GM13976 (cell line): ENCODE data around the gene LCN6.

Source experiments
- DNase-seq: peaks from one replicate; pipeline ENCODE4 v3.0.0; 2012; ENCODE audit warnings: low spot score
- CTCF ChIP-seq: IDR thresholded peaks from 2 replicates; pipeline ENCODE4 v1.5.1; 2012; ENCODE audit warnings: borderline replicate concordance, mild to moderate bottlenecking; ENCODE audit not compliant: insufficient read depth; ENCODE audit errors: extremely low read depth, missing control alignments, control extremely low read depth
- in situ Hi-C: fragments of 300-500 bp; cut with MboI; formaldehyde crosslinking; loops from one replicate; pipeline ENCODE4 v1.12.0; 2022; ENCODE audit warnings: low sequenced_read_pairs, mixed read lengths, inconsistent platforms; ENCODE audit not compliant: unreplicated experiment

The LCN6 gene

DNA sequence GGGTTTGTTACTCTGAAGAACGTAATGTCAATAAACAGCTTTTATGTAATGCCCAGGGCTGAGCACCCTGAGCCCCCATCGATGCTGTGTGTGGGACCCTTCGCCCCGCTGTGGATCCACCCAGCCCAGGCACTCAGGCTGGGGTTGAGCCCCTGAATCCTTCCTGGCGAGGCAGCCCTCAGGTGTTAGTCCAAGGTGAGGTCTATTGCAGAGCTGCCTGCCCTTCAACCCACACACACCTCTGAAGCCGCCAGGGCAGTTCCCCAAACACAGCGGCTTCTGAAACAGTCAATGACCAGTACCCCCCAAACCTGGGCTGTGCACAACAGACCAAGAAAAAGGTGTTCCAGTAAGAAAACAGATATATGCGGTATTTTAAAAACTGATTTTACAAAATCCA, 24.3 kb downstream of the LCN6 start:
- no peak for TF ChIP-seq CTCF
- no peak for DNase-seq
- in situ Hi-C loops, result no loop called here

DNA sequence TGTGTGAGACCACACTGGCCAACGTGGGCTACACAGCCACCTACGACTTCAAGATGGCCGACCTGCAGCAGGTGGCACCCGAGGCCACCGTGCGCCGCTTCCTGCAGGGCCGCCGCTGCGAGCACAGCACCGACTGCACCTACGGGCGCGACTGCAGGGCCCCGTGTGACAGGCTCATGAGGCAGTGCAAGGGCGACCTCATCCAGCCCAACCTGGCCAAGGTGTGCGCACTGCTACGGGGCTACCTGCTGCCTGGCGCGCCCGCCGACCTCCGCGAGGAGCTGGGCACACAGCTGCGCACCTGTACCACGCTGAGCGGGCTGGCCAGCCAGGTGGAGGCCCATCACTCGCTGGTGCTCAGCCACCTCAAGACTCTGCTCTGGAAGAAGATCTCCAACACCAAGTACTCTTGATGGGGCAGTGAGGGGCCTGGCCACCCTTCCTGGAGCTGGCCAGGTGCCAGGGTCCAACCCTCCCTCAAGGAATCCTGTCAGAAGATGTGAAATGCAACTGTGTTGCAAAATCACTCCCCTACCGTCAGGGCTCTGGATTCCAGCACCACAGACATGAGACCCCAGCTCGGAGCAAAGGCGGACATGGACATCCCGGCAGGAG, 24.9 kb downstream of the LCN6 start:
- in situ Hi-C loops, result no loop called here
- no peak for TF ChIP-seq CTCF
- DNase-seq, result no peak

- no peak for DNase-seq
- in situ Hi-C loops, result no loop called here
- TF ChIP-seq CTCF, result no peak
These were observed 25.4 kb downstream of the LCN6 start for GRCh38 chr9:136722969-136723356.

- no peak for DNase-seq
- TF ChIP-seq CTCF, result no peak
- in situ Hi-C loops, result no loop called here
These were observed 26.0 kb downstream of the LCN6 start for GRCh38 chr9:136722093-136722968.

- no peak for TF ChIP-seq CTCF
- DNase-seq, result no peak
- in situ Hi-C loops, result no loop called here
These were observed 26.8 kb downstream of the LCN6 start for GRCh38 chr9:136721339-136722092.

- in situ Hi-C loops, result no loop called here
- no peak for DNase-seq
- no peak for TF ChIP-seq CTCF
These were observed 27.4 kb downstream of the LCN6 start for GRCh38 chr9:136720898-136721338.
